OCI-LY3 (cell line): ENCODE results near the gene PRDM2.

Experiments
- H2AFZ ChIP-seq: fragments of 200-600, 300-600 bp; shearing (Covaris generic); 2 replicates; pipeline ENCODE4 v1.6.0; 2014; ENCODE audit warnings: antibody characterized with exemption, low read depth, low read length
- H3K27ac ChIP-seq: fragments of 200-600, 300-600 bp; sonication (generic); 2 replicates; pipeline ENCODE4 v1.5.1; 2014; ENCODE audit warnings: mild to moderate bottlenecking, low read length, moderate library complexity, mixed read lengths
- H3K27me3 ChIP-seq: fragments of 200-600, 300-600 bp; sonication (generic); 2 replicates; pipeline ENCODE4 v1.6.1; 2014; ENCODE audit warnings: low read depth, low read length, mixed read lengths
- H3K36me3 ChIP-seq: fragments of 200-600, 300-600 bp; sonication (generic); replicated peaks from 2 replicates; pipeline ENCODE3; 2014; ENCODE audit warnings: low read depth, low read length, mixed read lengths
- H3K4me1 ChIP-seq: fragments of 300-600, 200-600 bp; sonication (generic); 2 replicates; pipeline ENCODE4 v1.6.1; 2014; ENCODE audit warnings: low read length, mixed read lengths
- H3K4me2 ChIP-seq: fragments of 200-600, 300-600 bp; sonication (generic); 2 replicates; pipeline ENCODE4 v1.6.1; 2014; ENCODE audit warnings: low read length, mixed read lengths
- H3K4me3 ChIP-seq: fragments of 300-600, 200-600 bp; sonication (generic); 2 replicates; pipeline ENCODE4 v1.5.1; 2014; ENCODE audit warnings: antibody characterized with exemption, mild to moderate bottlenecking, low read length, moderate library complexity
- H3K79me2 ChIP-seq: fragments of 300-600, 200-600 bp; shearing (Covaris generic); 2 replicates; pipeline ENCODE4 v1.6.1; 2014; ENCODE audit warnings: mild to moderate bottlenecking, low read length, mixed read lengths
- H3K9ac ChIP-seq: fragments of 300-600, 200-600 bp; shearing (Covaris generic); 2 replicates; pipeline ENCODE4 v1.6.0; 2014; ENCODE audit warnings: mild to moderate bottlenecking, low read length, moderate library complexity
- H3K9me3 ChIP-seq: fragments of 200-600, 300-600 bp; shearing (Covaris generic); 2 replicates; pipeline ENCODE4 v1.6.1; 2014; ENCODE audit warnings: low read length, mixed read lengths; ENCODE audit not compliant: insufficient read depth
- H4K20me1 ChIP-seq: fragments of 200-600, 300-600 bp; sonication (generic); 2 replicates; pipeline ENCODE4 v1.6.1; 2016; ENCODE audit warnings: low read length, mixed read lengths; ENCODE audit not compliant: insufficient read depth
- EZH2phosphoT487 ChIP-seq: fragments of 200-600 bp; shearing (Covaris generic); IDR thresholded peaks from 2 replicates; pipeline ENCODE4 v1.6.1; 2018; ENCODE audit warnings: antibody characterized with exemption, mixed run types, low read depth
- TF ChIP-seq, protein P1 (sequence below): fragments of 200-600, 300-600 bp; sonication (generic); IDR thresholded peaks from 2 replicates; pipeline ENCODE4 v1.5.1; 2014; ENCODE audit warnings: antibody characterized with exemption, low read length, low read depth

Gene PRDM2

DNA sequence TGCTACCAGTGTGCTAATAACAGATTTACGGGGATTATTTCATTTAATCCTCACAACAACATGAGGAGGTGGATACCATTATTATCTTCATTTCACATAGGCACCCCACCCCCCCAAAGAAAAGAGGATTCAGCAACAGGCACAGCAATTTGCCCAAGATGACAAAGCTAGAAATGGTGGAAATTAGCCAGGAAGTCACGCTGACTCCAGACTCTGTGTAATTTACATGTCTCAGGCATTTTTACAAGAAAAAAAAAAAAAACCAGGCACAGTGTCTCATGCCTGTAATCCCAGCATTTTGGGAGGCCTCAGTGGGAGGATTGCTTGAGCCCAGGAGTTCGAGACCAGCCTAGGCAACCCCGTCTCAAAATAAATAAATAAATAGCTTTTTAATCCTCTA is 37.5 kb upstream of the PRDM2 start:
- Histone ChIP-seq H3K9me3 (no peaks in the 10 kb centered on the region), H3K4me1 (peaks cover 43% of the 10 kb centered on the region), H4K20me1 (no peaks in the 10 kb centered on the region), H3K27me3 (no peaks in the 10 kb centered on the region), H3K36me3 (no peaks in the 10 kb centered on the region), H3K4me3 (no peak overlapping the region), H3K27ac (no peak overlapping the region), H3K4me2 (no peak overlapping the region; the same call in 1 of the 2 replicates), H2AFZ (no peak overlapping the region), H3K79me2 (peaks cover 9% of the 10 kb centered on the region; the same call in 1 of the 2 replicates), H3K9ac (no peak overlapping the region)
- TF ChIP-seq, protein P1, sequence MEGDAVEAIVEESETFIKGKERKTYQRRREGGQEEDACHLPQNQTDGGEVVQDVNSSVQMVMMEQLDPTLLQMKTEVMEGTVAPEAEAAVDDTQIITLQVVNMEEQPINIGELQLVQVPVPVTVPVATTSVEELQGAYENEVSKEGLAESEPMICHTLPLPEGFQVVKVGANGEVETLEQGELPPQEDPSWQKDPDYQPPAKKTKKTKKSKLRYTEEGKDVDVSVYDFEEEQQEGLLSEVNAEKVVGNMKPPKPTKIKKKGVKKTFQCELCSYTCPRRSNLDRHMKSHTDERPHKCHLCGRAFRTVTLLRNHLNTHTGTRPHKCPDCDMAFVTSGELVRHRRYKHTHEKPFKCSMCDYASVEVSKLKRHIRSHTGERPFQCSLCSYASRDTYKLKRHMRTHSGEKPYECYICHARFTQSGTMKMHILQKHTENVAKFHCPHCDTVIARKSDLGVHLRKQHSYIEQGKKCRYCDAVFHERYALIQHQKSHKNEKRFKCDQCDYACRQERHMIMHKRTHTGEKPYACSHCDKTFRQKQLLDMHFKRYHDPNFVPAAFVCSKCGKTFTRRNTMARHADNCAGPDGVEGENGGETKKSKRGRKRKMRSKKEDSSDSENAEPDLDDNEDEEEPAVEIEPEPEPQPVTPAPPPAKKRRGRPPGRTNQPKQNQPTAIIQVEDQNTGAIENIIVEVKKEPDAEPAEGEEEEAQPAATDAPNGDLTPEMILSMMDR = no peak
- TF ChIP-seq EZH2phosphoT487 = no peak

DNA sequence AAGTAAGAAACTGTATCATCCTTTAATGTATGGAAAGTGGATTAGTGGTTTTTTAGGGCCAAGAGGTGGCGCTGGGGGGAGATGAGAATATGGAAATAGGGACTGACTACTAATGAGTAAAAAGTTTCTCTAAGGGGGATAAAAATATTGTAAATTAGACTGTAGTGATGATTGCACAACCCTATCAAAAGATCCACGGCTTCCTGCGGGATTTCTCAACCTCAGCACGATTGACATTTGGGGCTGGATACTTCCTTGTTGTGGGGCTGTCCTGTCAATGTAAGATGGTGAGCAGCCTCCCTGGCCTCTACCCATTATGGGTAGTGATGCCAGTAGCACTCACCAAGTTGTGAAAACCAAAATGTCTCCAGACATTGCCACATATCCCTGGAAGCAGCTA is 36.0 kb upstream of the PRDM2 start:
- no peaks in the 10 kb centered on the region for H4K20me1 ChIP-seq
- peak overlapping the region; percentile 57 for H3K27ac ChIP-seq
- H3K79me2 ChIP-seq = peaks cover 9% of the 10 kb centered on the region; the same call in 1 of the 2 replicates
- 0 out of 2 replicates have a peak overlapping the region, but pooled peaks have one; percentile 25 for H2AFZ ChIP-seq
- H3K36me3 ChIP-seq = no peaks in the 10 kb centered on the region
- no peak for TF ChIP-seq EZH2phosphoT487
- TF ChIP-seq, protein P1 = peak; percentile 29
- H3K27me3 ChIP-seq = no peaks in the 10 kb centered on the region
- H3K9me3 ChIP-seq = no peaks in the 10 kb centered on the region
- peak overlapping the region; percentile 52 for H3K4me2 ChIP-seq
- no peak overlapping the region for H3K9ac ChIP-seq
- H3K4me3 ChIP-seq = peak overlapping the region; percentile 28
- peaks cover 46% of the 10 kb centered on the region for H3K4me1 ChIP-seq

DNA sequence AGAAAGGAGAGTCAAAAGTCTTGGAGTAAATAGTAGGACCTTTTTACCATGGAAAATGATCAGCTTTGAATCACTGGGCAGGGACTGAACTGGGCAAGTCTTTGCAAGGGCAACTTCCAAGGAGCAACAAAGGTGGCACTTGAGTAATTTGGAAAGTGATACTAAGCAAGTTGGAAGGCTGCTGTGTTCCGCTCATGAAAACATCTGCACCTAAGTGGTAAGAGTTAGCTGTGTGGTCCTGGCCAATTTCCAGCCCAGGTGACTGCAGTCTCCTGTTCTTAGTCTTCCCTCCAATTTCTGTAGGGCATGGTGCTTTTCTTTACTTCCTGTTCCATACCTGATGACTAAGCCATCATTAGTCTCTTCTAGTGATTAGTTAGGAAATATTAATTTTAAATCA is 35.5 kb upstream of the PRDM2 start:
- peak overlapping the region; percentile 28 for H3K4me3 ChIP-seq
- H4K20me1 ChIP-seq = no peaks in the 10 kb centered on the region
- peak overlapping the region; percentile 50; the same call in 1 of the 2 replicates for H3K9ac ChIP-seq
- H3K27me3 ChIP-seq = no peaks in the 10 kb centered on the region
- H3K36me3 ChIP-seq = no peaks in the 10 kb centered on the region
- peaks cover 9% of the 10 kb centered on the region; the same call in 1 of the 2 replicates for H3K79me2 ChIP-seq
- peaks cover 46% of the 10 kb centered on the region for H3K4me1 ChIP-seq
- no peak for TF ChIP-seq EZH2phosphoT487
- H3K9me3 ChIP-seq = no peaks in the 10 kb centered on the region
- H2AFZ ChIP-seq = 0 out of 2 replicates have a peak overlapping the region, but pooled peaks have one; percentile 25
- peak overlapping the region; percentile 52 for H3K4me2 ChIP-seq
- H3K27ac ChIP-seq = peak overlapping the region; percentile 57

DNA sequence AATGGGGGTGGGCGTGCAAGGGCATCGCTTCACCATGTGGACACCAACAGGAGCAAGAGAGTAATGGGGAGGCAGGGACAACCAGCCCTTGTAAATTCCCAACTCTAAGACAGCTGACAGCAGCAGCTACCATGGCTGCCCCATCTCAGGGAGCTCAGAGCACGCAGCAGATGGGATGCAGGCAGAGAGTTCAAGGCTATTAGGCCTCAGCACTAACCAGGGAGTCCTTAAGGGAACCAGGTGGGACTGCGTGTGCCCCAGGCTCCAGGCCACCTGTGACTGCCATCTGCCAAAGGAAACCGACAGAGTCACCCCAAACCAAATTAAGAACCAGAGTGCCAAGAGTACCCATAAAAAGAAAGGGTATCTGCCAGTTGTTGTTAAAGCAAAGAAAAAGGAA is 33.7 kb upstream of the PRDM2 start:
- no peak overlapping the region for H3K27ac ChIP-seq
- H3K4me2 ChIP-seq = peak overlapping the region; percentile 43
- H3K27me3 ChIP-seq = no peaks in the 10 kb centered on the region
- no peaks in the 10 kb centered on the region for H3K9me3 ChIP-seq
- TF ChIP-seq, protein P1 = no peak
- no peak for TF ChIP-seq EZH2phosphoT487
- H2AFZ ChIP-seq = no peak overlapping the region
- H3K36me3 ChIP-seq = no peaks in the 10 kb centered on the region
- H3K4me3 ChIP-seq = no peak overlapping the region
- peaks cover 9% of the 10 kb centered on the region; the same call in 1 of the 2 replicates for H3K79me2 ChIP-seq
- no peak overlapping the region for H3K9ac ChIP-seq
- H3K4me1 ChIP-seq = peaks cover 46% of the 10 kb centered on the region
- H4K20me1 ChIP-seq = no peaks in the 10 kb centered on the region
